DND-41 (cell line): Measurements from ENCODE around the gene LYPLA2.

Experiments
- CTCF ChIP-seq: IDR thresholded peaks from 2 replicates; pipeline ENCODE4 v1.5.1; 2012; ENCODE audit warnings: borderline replicate concordance, low read length, moderate library complexity, mild to moderate bottlenecking; ENCODE audit not compliant: poor library complexity, severe bottlenecking; ENCODE audit errors: extremely low read depth
- EZH2 ChIP-seq: IDR thresholded peaks from 3 replicates; pipeline ENCODE4 v1.6.1; 2012; ENCODE audit warnings: borderline replicate concordance, low read depth, mild to moderate bottlenecking, moderate library complexity, low read length, inconsistent platforms; ENCODE audit not compliant: severe bottlenecking

- TF ChIP-seq CTCF = peak; percentile 28
- TF ChIP-seq EZH2 = no peak
These were observed 7.8 kb downstream of the LYPLA2 start for GRCh38 chr1:23798662-23799142.
